Inflammatory macrophage (primary cell): ENCODE data around the gene NMNAT2.

Experiments
- DNase-seq, 2 donors: peaks; one replicate each; pipeline ENCODE4 v3.0.0-alpha.2; 2020 to 2022

Gene NMNAT2

DNA sequence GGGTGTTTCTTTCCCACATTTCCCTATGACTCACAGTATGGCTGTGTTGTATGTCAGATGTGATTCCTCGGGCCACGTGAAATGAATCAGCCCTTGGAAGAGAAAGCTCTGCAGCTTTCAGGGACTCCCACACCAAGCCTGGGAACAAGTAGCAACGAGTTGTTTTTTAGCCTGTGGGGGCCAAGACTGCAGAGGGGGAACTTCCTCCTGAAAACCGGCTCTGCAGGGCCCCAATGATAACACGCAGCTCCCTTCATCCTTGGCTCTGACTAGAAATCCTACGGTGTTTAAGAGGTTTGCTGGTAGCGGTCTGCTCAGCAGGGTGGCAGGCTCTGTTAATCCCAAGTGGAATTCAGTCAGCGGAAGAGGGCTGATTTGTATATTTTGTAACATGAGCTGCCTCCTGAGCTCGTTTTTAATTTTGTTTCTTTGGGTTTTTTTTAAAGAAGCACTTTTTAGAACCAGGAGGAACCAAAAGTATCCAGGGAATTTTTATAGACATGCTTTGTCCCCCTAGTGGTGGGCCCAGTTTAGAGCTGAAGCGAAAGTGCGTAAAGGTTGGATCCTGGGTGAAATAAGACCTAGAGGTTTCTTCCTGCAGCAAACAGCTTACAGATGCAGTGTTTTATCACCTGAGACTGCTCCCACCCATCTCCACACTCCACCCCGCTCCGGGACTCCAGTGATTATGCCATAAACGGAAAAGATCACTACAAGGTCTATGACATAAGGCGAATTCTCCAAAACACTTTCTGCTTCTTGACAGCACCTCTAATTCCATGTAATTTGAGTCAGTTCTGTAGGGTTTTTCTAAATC, 183.3 kb downstream of the NMNAT2 start:
- peak; percentile 29 to 79 for DNase-seq

DNA sequence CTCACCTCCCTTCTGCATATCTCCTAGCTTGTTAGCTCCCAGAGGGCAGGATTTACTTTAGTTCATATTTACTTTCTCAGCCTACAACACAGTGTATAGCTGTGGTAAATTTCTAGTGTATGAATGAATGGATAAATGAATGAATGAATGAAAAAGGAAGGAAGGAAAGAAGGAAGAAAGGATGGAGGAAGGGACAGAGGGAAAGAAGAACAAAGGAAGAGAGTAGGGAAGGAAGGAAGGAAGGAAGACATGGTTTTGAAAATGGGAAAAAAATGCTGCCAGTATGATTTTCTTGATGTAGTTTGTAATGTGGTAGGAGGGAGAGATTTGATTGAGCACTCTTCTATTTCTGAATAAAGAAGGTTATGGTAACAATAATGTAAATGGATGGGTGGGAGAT, 185.1 kb downstream of the NMNAT2 start:
- no peak for DNase-seq

- DNase-seq, result no peak
Measured at GRCh38 chr1:183231545-183231944, 186.6 kb downstream of the NMNAT2 start.

DNA sequence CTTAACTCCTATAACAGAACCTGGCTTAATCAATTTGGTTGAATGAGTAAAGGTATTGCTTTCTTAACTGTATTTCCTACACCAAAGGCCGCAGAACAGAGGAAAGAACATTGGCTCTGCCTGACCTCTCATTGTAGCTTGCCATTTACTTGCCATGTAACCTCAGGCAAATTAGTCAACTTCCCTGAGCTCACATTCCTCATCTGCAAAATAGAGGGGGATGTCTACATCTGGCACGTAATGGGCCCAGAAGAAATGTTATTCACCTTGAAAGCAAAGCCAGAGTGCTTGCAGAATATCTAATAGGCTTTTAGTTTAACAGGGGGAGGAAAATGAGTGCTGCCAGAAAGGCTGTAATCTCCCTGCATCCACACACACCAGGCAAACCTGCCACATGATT, 187.8 kb downstream of the NMNAT2 start:
- no peak for DNase-seq

DNA sequence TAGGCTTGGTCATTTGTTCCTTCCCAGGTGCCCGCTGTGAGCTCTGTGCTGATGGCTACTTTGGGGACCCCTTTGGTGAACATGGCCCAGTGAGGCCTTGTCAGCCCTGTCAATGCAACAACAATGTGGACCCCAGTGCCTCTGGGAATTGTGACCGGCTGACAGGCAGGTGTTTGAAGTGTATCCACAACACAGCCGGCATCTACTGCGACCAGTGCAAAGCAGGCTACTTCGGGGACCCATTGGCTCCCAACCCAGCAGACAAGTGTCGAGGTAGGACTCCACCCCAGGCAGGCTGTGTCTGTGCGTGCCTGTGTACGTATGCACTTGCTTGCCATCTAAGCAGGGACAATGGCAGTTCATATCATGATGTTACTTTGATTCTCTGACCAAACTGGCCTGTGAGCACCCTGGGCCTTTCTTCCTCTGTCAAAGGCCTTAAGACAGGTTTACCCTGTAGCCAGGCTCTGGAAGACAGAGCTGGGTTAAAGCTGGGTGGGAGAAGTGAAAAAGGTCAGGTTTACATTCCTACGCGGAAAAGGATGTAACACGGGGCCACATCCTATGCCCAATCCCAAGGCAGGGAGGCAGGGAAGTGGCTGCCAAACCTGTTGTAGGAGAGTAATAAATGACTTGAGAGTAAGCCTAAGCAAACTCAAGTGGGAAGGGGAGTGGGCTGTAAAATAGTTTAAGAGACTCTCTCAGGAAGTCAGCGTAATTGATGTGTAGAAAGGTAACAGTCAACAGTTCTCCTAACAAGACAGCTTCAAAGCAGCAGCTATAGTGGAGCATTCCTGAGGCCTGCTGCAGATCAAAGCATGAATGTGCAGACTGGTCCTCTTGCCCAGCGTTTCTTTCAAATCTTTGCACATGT, 189.6 kb downstream of the NMNAT2 start:
- no peak for DNase-seq

GRCh38 chr1:183227422-183228346, 190.5 kb downstream of the NMNAT2 start:
- peak; percentile 41 to 57 for DNase-seq

DNA sequence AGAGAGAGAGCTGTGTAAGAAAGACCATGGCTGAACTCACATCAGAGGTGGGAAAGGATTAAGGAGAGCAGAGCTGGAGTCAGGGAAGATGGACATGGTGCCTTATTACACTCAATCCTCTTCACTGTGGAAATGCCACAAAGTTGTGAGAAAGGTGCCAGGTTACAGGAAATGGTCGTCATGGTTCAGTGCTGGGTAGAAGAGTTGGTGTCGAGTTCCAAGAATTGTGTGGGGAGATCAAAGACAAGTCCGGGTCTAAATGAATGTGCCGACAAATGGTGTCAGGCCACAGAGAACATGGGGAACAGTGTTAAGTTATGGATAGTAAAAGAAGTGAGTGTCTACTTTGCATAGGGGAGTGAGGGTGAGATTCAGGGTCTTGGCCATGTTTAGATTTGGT, 191.2 kb downstream of the NMNAT2 start:
- no peak for DNase-seq

GRCh38 chr1:183226361-183226760, 191.8 kb downstream of the NMNAT2 start:
- DNase-seq, result no peak

- DNase-seq, result no peak
Measured at GRCh38 chr1:183223467-183223866, 194.7 kb downstream of the NMNAT2 start.

- no peak for DNase-seq
Measured at GRCh38 chr1:183222909-183223308, 195.3 kb downstream of the NMNAT2 start.

GRCh38 chr1:183219616-183220009, 198.6 kb downstream of the NMNAT2 start:
- no peak for DNase-seq

DNA sequence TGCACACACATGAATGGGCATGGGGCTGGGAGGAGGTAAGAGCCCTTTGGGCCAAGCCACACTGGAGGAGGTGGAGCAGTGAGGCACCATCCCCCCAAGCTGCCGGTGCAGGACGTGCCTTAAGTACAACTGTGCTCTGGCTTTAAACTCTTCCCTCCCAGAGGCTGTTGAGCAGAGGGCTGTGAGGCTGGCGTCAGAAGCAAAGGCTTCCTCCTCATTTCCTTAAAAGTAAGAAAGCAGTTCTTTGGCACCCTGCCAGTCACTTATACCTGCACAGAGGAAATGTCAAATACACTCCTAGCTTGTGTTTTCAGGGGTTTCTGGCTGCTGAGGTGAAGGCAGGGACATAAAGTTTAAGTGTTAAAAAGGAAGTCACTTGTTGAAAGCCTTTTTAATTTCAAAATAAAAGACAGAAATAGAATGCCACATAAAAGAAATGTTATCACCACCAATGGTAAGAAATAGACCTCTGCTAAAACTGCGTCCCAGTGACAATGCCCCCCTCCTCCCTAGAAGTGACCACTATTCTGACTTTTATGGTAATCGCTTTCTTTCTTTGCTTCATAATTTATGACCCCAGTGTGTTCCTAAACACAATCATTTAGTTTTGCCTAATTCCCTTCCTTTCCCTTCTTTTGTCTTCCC, 199.1 kb downstream of the NMNAT2 start:
- DNase-seq, result no peak

DNA sequence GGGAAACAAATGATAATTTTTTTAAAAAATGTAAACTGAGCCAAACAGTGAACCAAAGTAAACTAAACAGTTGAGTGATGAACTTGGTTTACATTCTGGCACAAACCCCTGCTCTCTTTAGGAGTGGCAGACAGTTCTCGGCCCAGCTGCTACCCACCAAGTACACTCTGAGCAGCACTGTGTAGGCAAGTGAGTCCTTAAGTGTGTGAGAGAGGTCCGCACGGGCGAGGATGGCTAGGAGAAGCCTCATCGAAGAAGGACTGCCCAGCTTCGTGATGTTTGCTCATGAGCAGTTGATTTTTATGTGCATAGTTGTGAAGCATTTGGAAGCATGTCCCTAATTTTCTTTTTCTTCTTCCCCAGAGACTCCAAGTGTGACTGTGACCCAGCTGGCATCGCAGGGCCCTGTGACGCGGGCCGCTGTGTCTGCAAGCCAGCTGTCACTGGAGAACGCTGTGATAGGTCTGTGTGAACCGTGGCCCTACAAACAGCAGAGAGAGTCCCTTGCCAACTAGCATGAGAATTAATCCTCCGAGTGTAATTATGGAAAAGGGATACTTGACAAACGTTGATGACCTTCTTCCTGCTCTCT, 200.1 kb downstream of the NMNAT2 start:
- DNase-seq, result no peak

DNA sequence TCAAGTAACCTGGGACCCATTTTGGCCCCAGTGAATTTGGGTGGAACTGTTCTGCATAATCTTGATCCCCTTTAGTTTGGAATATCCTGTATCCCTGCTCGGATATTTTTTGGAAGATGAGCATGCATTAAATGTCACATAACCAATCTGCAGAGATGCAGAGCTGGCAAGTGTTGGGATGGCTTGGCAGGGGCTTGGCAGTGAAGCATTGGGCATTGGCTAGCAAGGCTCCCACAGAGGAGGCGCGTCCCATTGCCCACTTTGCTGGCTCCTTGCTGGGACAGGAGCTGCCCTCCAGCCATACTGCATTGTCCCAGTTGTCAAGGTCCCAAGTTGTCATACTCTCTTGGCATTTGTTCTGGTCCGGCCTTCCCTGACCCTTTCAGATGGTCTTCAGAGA, 202.2 kb downstream of the NMNAT2 start:
- DNase-seq, result no peak

- no peak for DNase-seq
Measured at GRCh38 chr1:183215076-183215720, 203.0 kb downstream of the NMNAT2 start.

GRCh38 chr1:183214021-183214970, 203.9 kb downstream of the NMNAT2 start:
- no peak for DNase-seq

- no peak for DNase-seq
Measured at GRCh38 chr1:183212870-183213269, 205.3 kb downstream of the NMNAT2 start.

DNA sequence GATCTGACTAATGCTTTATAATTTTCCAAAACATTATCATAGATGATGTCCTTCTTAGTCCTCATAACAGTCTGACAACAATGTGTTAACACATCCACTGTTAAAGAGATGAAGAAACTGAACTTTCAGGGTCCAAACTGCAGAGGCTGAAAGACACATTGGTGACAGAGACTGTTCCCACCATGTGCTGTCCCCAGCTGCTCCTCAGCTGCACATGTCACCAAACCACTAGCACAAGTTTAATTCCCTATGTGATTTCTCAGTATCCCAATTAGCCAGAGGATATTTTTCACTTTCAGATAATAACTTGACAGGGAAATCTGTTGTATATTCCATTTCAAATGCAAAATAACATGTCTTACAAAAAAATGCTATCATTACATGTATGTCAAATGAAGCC, 207.5 kb downstream of the NMNAT2 start:
- DNase-seq, result no peak

DNA sequence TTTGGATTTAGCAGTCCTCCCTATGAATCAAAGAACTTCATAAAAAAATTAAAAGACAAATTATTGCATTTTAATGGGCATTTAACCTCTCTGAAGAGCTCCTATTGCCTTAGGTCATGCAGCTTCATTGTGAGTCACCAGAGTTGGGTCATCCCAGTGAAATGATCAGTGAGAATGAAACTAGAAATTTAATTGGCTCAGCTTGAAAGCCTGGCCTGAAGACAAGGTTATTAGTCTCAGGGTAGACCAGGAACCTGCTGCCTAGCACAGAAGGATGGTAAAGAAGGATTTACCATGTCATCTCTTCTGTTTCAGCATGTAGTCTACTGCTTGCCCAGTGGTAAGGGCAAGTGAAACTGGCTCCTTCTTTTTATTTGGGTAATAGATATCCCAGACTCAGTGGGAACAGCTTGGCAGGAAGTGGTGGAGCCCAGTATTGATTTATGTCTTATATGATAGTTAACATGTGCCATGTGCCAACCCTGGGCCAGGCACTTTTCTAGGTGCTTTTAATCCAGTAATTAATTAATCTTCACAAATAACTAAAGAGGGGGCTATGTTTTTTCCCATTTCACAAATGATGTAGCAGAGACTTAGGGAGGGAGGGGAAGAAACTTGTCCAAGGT, 208.5 kb downstream of the NMNAT2 start:
- peak; percentile 51 to 63 for DNase-seq
